Stimulated activated naive CD4-positive, alpha-beta T cell (primary cell): ENCODE data around the gene LHFPL2.
A peak's percentile ranks its signal among the peaks of the same experiment; 100 is the strongest.

Experiments
- DNase-seq, 6 experiments: peaks; one replicate each; lab custom pipeline; 2025; lab: John Stamatoyannopoulos, UW

LHFPL2 gene

DNA sequence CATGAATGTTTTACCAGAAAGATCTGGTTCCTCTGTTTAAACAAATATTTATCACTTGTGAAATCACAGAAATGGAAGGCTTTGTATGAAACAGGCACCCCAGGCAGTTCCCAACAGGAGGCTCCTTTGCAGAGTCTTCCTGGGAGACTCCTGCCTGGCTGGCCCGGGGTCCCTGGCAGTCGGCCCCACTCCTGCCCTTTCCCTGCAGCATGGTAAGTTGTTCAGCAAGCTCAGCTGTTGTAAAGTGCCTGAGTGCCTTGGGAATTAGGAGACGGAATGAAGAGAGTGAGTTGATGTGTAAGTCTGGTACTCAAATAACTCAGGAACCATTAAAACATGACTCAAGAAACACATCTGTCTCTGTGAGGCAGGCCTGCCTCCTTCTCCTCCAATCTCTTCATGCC lies 17.5 kb upstream of the LHFPL2 start:
- no peak for DNase-seq

DNA sequence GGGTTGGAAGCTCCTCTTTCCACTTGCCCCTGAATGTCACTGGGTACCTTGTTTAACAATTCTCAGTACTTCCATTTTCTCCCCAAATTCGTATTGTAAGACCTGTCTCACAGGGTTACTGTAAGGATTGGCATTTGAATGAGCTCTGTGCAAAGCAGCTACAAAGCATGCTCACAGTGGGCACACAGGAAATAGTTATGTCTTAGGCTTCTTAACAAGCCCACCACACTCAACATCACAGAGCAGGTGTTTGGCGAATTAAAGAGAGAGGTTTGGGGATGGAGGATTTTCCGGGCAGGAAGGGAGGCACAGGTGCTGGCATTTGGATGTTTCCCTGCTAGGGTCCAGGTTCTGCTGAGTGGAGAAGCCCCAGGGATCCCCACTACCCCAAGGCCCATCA lies 17.0 kb upstream of the LHFPL2 start:
- no peak for DNase-seq

DNA sequence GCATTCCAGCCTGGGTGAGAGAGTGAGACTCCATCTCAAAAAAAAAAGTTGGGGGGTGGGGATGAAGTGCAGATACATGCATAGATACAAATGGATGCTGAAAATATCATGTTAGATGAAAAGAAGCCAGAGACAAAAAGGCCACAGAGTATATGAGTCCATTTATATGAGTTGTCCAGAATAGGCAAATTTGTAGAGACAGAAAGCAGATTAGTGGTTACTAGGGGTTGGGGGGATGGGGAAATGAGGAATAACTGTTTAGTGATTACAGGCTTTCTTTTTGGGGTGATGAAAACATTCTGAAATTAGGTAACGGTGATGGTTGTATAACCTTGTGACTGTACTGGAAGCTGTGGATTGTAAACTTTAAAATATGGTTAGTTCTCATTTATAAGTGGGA lies 13.8 kb upstream of the LHFPL2 start:
- DNase-seq = no peak

DNA sequence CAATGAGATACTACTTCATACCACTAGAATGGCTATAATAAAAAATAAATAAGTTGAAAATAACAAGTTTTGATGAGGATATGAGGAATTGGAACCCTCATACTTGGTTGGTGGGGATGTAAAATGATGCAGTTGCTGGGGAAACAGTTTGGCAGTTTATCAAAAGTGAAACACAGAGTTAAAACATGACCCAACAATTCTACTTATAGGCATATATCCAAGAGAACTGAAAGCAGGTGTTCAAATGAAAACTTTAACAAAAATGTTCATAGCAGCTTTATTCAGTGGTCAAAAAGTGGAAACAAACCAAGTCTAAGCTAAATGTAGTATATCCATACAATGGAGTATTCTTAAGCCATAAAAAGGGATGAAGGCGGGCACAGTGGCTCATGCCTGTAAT lies 13.1 kb upstream of the LHFPL2 start:
- DNase-seq = no peak

DNA sequence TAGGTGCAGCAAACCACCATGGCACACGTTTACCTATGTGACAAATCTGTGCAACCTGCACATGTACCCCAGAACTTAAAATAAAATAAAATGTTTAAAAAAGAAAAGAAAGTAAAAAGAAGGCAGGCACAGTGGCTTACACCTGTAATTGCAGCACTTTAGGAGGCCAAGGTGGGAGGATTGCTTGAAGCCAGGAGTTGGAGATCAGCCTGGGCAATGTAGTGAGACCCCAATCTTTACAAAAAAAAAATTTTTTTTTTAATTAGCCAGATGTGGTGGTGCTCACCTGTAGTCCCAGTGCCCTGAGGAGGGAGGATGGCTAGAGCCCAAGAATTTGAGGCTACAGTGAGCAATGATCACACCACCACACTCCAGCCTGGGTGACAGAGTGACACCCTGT lies 12.5 kb upstream of the LHFPL2 start:
- no peak for DNase-seq

DNA sequence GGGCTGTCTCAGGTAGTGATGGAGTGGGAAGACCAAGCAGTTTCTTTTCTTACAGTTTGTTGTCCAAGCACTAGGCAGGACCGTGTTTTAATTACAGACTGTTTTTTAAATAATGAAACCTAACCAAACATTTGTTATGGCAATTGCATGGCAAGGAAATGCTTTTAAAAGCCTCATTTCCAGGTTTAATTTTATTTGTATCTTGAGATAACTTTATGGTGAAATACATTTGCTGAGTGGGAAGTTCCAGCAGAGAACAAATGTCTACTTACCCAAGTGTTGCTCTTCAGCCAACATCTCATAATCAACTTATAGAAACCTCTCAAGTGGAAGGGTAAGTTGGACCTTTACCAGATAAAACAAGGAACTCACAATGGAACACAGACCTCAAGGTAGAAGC lies 11.8 kb upstream of the LHFPL2 start:
- no peak for DNase-seq

DNA sequence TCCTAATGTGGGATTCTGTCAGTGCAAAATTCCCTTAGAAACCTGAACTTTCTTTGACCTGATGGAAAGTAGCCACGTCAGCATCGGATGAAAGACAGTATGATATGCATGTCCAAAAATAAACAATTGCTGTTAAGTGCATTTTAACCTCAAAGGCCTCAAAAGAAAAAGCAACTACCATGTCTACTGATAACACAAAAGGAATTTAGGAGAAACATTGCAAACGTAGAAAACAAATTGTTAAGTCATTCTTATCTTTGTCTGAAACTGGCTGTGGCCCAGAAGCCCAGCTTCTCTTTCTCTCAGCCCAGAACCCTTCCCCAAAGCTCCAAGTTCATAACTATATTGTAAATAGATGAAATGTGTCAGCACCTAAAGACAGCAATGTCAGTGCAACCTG lies 11.1 kb upstream of the LHFPL2 start:
- DNase-seq = no peak

DNA sequence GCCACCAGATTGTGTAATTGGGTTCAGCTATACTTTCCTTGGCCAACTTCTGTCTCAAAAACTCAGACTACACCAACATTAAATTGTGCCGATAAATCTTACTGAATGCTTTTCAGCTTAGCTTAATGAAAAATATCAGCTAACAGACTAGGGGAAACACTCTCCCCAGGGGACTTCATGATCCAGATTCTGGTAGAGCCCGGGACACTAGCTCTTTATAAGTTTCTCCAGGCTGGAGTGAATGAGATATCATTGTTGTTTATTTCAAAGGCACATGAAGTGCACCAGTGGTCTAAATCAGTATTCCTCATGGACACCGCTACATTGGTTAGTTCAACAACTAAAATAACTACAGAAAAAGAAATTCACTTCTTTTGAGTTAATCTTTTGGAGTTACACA lies 10.5 kb upstream of the LHFPL2 start:
- no peak for DNase-seq

DNA sequence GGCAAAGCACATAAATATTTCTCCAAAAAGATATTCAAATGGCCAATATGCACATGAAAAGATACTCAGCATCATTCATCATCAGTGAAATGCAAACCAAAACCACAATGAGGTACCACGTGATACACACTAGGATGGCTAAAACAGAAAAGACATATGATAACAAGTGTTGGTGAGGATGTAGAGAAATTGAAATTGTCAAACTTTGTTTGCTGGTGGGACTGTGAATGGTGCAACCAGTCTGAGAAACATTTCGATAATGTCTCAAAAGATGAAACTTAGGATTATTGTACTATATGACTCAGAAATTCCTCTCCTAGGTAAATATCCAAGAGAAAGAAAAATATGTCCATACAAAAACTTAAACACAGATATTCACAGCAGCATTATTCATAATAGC lies 8.6 kb upstream of the LHFPL2 start:
- DNase-seq = no peak

DNA sequence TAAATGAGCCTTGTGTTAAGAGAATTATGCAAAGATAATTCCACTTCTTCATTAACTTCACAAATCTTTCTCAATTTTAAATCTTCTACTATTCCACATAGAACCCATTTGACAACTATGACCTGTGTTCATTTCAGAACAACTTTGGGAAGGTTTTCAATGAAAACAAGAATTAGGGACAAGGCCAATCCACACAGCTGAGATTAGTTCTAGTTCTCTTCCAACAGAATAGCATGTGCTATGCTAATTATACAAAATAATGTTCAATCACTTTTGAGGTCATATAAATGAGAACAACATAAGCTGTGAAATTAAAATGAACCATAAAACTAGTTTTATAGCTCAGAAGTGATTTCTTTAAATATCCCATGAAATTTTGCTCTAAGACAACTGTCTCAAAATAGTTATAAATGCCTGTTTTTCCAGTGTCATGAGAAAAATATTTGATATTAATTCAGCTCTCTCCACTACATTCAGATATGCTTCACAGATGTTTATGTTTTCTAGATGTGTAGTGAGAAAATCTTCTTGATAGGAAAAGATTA lies 7.2 kb upstream of the LHFPL2 start:
- no peak for DNase-seq

DNA sequence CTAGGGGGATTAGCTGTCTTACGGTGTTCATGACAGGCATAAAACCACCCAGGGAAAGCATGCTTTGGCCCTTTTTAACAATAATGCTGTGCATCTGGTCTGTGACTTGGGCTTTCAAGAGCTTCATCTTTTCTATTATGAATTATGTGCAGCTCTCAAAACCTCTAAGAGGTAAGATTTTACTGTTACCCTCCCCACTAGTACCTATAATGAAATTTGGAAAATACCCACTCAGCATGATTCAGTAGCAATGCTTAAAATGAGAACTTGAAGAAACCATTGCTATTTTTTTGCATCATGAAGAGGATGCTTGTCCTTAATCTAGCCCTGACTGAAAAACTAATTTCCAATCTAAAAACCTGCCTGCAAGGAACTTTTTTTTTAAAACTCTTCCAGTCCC lies 5.8 kb upstream of the LHFPL2 start:
- no peak for DNase-seq

DNA sequence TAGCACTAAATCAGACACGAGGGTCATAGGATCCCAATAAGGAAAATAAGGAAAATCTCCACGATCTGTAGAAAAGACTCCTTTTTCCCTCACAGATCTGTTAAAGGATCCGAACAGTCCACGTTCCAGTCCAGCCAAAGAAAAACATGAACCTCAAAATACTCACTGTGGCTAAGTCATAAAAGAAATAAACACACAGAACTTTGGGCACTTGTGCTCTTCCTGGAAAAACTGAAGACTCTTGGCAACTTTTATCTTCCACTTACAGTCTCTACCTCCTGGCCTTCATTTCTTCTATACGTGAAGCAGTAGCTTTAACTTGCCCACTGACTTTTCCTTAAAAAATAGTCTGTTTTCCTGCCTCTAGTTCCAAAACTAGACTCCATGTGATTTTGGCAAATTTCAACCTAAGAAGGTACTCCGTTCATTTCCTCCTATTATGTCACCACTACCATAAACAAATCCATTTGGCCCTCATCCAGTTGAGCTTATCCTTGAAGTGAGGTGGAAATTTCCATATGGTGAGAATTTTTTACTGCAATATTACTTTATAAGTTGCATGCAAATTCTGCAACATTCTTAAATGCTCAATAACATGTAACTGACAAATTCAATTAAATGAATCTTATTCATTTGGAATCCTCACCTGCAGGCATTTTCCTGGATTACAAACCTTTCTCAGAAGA lies 5.3 kb upstream of the LHFPL2 start:
- no peak for DNase-seq

DNA sequence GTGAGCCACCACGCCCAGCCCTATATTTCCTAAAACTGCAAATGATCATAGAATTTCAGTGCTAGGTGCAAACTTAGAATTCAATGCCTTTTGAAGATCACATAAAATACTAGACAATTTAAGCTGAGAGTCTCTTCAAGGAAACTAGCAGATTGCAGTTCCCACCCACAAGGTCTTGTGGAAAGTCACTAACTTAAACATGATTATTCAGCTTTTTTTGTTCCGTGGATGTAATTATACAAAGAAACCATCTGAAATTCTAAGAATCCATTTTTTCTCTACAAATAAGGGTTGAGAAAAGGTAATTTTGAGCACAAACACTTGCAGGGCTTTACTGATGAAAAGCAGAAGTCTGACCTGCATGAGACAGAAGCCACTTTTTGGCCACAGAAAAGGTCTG lies 4.5 kb upstream of the LHFPL2 start:
- DNase-seq = no peak

DNA sequence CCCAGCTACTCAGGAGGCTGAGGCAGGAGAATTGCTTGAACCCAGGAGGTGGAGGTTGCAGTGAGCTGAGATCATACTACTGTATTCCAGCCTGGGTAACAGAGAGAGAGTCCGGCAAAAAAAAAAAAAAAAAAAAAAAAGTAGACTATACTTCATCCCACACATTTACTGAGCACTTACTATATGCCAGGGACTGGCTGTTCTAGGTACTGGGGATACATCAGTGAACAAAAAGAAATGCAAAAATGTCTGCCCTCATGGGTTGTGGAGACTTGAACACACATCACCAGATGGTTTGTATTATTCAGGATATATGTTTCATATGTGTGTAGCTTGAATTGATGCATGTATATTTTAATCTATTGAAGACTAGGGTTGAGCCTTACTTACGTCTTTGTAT lies 2.9 kb upstream of the LHFPL2 start:
- no peak for DNase-seq

DNA sequence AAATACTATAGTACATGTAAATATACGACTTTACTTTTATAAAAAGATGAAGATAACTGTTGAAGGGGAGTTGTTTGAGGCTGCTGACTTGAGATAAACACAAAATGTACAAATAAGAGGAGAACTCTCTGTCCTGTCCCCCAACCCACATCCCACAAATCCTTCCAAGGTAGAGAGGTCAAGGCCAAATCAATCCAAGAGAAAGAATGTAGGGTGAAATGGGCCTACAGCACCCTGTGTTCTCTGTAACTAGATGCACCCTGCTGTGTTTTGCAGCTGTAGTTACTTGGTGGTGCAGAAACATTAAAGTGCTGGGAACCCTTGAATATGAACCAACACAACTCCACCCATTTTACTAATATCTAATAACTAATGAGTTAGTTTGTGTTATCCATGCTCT lies 2.0 kb upstream of the LHFPL2 start:
- DNase-seq = no peak

DNA sequence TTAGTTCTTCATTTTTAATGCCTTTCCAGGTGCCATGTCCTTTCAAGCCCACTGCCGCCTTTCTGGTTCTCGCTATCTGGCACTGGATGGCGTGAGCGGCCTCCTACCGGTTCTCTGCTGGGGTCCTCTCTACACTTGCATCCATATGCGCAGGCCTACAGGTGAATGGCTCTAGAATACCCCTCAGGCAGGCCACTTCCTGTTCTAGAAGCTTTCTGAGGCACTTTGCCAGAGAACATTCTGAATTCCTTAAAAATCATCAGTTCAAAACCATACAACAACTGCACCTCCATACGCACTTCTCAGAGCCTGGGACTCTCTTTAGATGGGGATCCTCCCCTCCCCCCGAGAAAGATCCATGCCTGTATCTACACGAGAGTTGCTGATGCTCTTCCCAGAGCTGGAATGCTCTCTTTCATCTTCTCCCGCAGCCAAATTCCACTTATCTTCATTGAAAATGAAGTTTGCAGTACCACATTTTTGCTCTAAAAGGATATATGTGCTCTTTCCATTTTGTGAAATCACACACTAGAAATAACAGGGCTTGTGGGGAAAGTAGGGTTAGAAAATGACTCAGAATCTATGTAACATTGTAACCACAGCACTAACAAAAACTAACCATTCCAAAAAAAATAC lies 1.4 kb upstream of the LHFPL2 start:
- no peak for DNase-seq

DNA sequence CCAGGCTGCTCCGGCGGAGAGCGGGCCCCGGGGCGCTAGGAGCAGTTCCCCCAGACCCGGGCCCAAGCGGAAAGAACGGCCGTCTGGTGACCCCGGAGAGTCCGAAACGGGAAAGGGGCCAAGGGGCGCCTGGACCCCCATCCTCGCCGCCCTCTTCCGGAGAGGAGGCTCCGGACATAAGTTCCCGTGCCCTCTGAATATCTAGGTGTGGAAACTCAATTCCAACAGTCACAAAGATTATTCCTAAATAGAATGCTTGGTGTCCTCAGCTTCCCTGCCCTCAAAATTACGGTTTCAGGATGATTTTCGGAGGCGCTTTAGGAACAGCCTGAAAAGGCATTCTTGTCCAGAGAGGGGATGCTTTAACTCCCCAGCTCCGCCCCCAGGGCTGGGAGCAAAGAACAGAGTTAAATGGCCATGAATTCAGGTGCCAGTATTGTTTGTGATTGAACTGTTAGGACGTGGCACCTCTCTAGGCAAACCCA lies 681 bp upstream of the LHFPL2 start:
- DNase-seq = no peak

DNA sequence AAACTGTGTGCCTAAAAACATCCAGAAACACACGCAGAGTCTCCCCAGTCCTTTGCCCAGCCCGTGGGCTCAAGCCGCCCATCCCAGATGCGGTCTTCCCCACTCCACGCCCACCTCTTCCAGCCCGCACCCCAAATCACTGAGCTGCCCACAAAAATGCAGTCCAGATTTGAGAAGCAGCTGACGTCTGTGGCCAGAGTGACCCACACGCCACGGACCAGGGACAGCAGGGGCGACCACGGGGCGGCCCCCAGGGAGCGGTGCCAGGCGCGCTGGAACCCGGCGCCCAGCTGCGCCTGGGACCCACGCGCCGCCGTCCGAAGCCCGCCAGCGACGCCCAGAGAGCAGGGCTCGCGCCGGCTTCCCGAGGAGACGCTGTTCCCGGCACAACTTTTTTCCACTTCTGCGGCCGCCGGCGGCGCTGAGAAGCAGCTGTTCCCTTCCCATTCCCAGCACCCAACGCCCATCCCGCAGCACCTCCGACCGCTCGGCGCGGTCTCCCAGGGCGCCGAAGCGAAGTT lies 674 bp downstream of the LHFPL2 start:
- no peak for DNase-seq

DNA sequence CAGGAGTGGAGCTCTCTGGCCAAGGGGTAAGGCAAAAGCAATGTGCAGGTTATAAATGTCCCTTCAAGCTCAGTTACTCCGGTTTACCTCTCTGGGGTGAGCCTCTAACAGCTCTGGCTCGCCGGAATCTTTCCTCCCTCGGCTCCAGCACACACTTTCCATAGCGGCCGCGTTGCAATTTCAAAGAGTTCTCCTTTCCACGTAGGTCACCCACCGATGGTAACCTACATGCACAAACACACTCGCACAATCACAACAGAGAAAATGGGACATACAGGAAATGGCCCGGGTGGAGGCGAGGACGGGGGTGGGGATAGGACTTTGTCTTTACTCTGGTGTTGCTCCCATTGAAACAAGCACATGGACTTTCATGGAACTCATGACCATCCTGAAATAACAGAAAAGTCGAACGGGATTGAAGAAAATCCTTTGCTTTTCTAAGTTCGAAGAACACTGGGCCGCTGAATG lies 1.2 kb downstream of the LHFPL2 start:
- peak in 1 of 6 experiments; percentile 6 for DNase-seq

DNA sequence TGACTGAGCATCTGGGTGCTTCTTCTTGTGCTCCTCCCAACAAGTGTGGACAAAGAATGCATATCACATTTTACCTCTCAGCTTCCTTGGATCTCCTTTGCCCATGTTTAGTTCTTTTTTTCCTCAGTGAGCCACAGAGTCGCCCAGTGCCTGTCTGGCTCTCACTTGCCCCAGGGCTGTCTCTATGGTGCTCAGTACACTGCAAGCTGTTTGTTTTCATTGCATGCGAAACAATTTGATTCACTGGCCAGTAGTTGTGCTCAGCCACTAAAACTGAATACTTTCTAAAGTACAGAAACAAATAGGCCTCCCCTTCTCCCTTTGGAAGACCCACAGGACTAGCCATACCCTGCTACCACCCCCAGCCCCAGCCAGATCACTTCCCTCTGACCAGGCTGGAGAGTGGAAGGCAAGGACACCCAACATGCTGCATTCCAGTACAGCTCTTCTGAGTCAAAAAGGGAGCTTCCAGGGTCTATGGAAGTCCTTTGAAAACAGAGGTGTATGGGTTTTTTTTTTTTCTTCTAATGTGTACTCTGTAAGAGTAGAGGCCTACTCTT lies 3.8 kb downstream of the LHFPL2 start:
- DNase-seq = no peak

DNA sequence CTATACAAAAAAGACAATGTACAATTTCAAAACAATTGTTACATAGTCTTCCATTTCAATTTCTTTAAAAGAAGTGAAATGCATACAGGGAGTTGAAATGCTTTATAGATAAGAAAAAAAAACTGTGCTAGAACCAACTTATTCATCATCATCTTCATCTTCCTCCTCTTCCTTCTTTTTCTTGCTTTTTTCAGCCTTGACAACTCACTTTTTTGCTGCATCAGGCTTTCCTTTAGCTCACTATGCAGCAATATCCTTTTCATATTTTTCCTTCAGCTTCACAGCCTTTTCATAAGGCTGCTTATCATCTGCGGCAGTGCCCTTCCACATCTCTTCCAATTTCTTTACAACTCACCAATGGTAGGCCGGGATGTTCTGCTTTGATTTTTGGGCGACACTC lies 4.4 kb downstream of the LHFPL2 start:
- DNase-seq = no peak

DNA sequence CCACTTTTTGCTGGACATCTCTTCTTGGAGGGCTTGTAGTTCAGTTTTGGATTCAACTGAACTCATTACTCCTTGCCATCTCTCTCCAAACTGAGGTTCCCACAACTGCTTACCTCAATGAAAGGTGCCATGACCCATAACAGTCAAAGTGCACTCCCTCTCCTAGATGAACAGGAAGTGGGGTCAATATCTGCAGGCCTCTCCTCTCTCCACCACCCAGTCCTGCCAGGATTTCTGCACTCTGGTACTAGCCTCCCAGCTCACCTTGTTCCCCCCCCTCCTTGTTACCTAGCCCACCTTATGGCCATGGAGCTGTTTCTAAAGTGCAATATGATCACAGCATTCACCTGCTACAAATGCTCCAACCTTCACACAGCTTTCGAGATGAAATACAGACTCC lies 5.9 kb downstream of the LHFPL2 start:
- no peak for DNase-seq
